Left ventricle myocardium inferior (tissue), 1 donor: ENCODE data around the gene SV2C. TPM values are rescaled to one million over a fixed set of nuclear protein-coding genes. Genes with fewer than 3 reads are reported as not detected.
A peak's percentile ranks its signal among the peaks of the same experiment; 100 is the strongest.
"Not testable (repeated sequence)": the region's sequence is repeated elsewhere in the genome, so short reads cannot be mapped to it uniquely, and the experiment has no call there.

Experiments
- DNase-seq: peaks from one replicate; pipeline ENCODE4 v3.0.0-alpha.2; 2020
- H3K27ac ChIP-seq: fragments of 200-600 bp; replicated peaks from 2 replicates; pipeline ENCODE4 v1.8.0; 2021
- H3K27me3 ChIP-seq: fragments of 200-600 bp; 2 replicates; pipeline ENCODE4 v1.8.0; 2021; ENCODE audit warnings: low read depth
- H3K36me3 ChIP-seq: fragments of 200-600 bp; 2 replicates; pipeline ENCODE4 v1.8.0; 2021
- H3K4me1 ChIP-seq: fragments of 200-600 bp; 2 replicates; pipeline ENCODE4 v1.8.0; 2021
- H3K4me3 ChIP-seq: fragments of 200-600 bp; 2 replicates; pipeline ENCODE4 v1.8.0; 2021; ENCODE audit warnings: mild to moderate bottlenecking, moderate library complexity
- H3K9me3 ChIP-seq: fragments of 200-600 bp; replicated peaks from 2 replicates; pipeline ENCODE4 v1.8.0; 2021
- intact Hi-C: fragments of 100-400 bp; cut with micrococcal nuclease; formaldehyde crosslinking; loops from one replicate; pipeline ENCODE4 v1.11.0; 2022
- total RNA-seq: library from RNA; stranded (reverse); fragmentation: NEBNext Ultra II Directional; extraction: Animal tissue kit (Norgen Biotek cat#: 25700); gene quantifications from one replicate; pipeline ENCODE4 v1.2.1, GENCODE V29; 2021
- TF ChIP-seq, protein P1 (sequence below): fragments of 200-600 bp; IDR thresholded peaks from 2 replicates; pipeline ENCODE4 v1.8.0; 2021; ENCODE audit warnings: antibody characterized with exemption, mild to moderate bottlenecking, borderline replicate concordance
- donor health status: DM: no; HTN: yes; CAD: no; lungs with severe emphysema.

The SV2C gene
- total RNA-seq, 1 donor from 2014 or later, result 0.44 TPM

DNA sequence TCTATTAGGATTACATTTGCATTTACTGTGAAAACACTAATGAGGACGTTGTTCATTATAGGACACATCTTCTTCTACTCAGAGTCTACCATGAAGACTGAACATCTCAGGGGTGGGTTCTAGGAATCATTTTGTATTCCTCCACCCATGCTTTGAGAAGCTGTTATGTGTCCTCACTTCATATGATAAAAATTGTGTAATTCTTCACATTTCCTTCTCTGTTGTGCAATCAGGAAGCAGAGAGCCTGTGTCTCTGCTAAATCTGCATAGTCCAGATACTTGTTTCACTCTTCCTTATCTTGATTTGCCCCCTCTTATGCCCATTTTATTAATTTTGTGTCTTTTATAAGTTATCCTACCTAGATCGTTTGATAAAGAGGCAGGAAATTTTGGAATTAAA, 222.1 kb downstream of the SV2C start:
- Histone ChIP-seq H3K27me3 (no peaks in the 10 kb centered on the region), H3K4me3 (no peak overlapping the region), H3K4me1 (peaks cover 4% of the 10 kb centered on the region), H3K27ac (peak overlapping the region; percentile 55), H3K9me3 (no peaks in the 10 kb centered on the region), H3K36me3 (no peaks in the 10 kb centered on the region)
- no peak for DNase-seq
- intact Hi-C loops, result no loop called here
- TF ChIP-seq, protein P1, sequence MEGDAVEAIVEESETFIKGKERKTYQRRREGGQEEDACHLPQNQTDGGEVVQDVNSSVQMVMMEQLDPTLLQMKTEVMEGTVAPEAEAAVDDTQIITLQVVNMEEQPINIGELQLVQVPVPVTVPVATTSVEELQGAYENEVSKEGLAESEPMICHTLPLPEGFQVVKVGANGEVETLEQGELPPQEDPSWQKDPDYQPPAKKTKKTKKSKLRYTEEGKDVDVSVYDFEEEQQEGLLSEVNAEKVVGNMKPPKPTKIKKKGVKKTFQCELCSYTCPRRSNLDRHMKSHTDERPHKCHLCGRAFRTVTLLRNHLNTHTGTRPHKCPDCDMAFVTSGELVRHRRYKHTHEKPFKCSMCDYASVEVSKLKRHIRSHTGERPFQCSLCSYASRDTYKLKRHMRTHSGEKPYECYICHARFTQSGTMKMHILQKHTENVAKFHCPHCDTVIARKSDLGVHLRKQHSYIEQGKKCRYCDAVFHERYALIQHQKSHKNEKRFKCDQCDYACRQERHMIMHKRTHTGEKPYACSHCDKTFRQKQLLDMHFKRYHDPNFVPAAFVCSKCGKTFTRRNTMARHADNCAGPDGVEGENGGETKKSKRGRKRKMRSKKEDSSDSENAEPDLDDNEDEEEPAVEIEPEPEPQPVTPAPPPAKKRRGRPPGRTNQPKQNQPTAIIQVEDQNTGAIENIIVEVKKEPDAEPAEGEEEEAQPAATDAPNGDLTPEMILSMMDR, result no peak

DNA sequence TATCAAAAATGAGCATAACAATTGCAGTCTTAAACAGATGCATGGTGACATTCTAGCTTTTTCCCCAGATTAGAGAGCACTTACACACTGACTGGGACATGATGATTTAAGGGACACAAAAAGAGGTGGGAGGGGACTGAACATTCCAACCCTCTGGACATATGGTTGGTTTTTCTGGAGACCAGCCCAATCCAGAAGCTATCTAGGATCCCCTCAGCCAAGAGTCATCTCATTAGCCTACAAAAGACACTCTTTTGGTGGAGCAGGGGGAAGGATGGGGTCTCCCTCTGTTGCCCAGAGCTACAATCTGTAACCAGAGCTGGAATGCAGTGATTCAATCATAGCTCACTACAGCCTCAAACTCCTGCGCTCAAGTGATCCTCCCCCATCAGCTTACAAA, 222.6 kb downstream of the SV2C start:
- intact Hi-C loops, result no loop called here
- Histone ChIP-seq H3K27ac (peak overlapping the region; percentile 55), H3K4me1 (peaks cover 4% of the 10 kb centered on the region), H3K9me3 (no peaks in the 10 kb centered on the region), H3K4me3 (no peak overlapping the region), H3K27me3 (no peaks in the 10 kb centered on the region), H3K36me3 (no peaks in the 10 kb centered on the region)
- TF ChIP-seq, protein P1, result no peak
- no peak for DNase-seq

DNA sequence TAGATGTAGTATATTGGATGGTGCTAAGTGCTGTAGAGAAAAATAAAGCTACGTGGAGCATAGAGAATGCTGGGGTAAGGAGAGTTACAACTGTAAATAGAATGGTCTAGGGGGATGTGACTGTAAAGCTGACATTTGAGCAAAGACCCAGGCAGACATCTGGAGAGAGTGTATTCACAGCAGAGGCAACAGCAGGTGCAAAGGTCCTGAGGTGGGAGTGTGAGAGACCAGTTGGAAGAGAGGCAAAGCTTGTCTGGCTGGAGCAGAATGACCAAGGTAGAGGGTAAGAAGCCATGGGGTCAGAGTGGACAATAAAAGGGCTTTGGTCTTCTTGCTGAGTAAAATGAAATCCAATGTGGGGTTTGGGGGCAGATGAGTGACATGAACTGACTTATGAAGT, 227.0 kb downstream of the SV2C start:
- H3K4me3 ChIP-seq, result no peak overlapping the region
- no peak overlapping the region for H3K27ac ChIP-seq
- H3K36me3 ChIP-seq, result no peaks in the 10 kb centered on the region
- peaks cover 4% of the 10 kb centered on the region for H3K4me1 ChIP-seq
- no peaks in the 10 kb centered on the region for H3K9me3 ChIP-seq
- intact Hi-C loops, result no loop called here
- no peak for DNase-seq
- TF ChIP-seq, protein P1, result no peak
- H3K27me3 ChIP-seq, result no peaks in the 10 kb centered on the region

DNA sequence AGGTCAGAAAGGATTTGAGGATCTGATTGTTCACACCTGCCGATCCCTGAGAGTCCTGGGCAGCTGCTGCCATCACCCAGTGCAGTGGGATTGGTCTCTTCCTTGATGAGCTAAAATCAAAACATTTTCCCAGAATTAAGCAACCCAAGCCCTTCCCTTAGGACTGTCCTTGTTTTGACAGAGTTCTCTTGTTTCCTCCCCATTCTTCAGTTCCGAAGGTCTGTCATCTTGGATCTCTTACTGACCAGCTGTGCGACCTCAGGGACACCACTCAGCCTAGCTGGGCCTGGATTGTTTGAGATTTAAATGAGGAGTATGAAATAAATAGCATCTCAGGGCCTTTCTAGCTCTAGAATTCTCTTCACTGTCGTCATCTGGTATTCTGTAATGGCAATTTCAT, 229.6 kb downstream of the SV2C start:
- Histone ChIP-seq H3K27ac (no peak overlapping the region), H3K27me3 (no peaks in the 10 kb centered on the region), H3K4me3 (no peak overlapping the region), H3K9me3 (no peaks in the 10 kb centered on the region), H3K4me1 (no peaks in the 10 kb centered on the region), H3K36me3 (no peaks in the 10 kb centered on the region)
- intact Hi-C loops, result no loop called here
- TF ChIP-seq, protein P1, result no peak
- no peak for DNase-seq

DNA sequence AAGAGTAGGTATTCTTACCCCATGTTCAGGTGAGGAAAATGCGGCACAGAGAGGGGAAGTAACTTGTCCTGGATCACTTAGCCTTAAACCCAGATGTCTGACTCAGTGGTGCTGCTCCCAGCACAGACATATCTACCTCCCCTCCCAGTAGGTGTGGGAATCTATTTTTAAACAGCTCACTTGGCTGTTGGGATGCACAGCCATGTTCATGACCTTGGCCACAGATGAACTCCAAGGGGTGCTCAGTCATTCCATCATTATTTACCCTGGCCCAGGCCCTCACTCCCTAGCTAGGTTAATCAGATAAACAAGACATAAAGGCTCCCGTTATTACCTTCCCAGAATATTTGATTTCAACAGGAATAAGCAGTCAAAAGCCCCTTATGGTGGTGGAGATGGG, 231.5 kb downstream of the SV2C start:
- Histone ChIP-seq H3K36me3 (no peaks in the 10 kb centered on the region), H3K9me3 (no peaks in the 10 kb centered on the region), H3K27ac (no peak overlapping the region), H3K4me1 (no peaks in the 10 kb centered on the region), H3K4me3 (no peak overlapping the region), H3K27me3 (no peaks in the 10 kb centered on the region)
- TF ChIP-seq, protein P1, result no peak
- intact Hi-C loops, result no loop called here
- no peak for DNase-seq

DNA sequence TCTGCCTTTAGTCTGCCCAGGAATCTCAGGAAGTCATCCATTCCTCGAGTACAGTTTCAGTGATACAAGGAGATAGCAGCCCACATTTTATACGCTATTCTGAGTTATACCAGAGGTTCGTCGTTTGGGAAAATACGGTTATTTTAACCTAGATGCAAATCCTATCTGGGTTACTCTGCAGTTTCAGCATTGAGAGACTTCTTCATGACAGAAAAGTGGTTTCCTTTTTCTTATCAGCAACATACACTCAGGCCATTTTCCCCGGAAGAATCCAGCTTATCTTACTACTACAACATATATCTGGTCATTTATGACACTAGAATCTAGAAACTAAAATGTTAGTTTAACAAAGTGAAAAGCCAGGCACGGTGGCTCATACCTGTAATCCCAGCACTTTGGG, 236.5 kb downstream of the SV2C start:
- peaks cover 15% of the 10 kb centered on the region for H3K9me3 ChIP-seq
- no peaks in the 10 kb centered on the region for H3K4me1 ChIP-seq
- intact Hi-C loops, result no loop called here
- no peaks in the 10 kb centered on the region for H3K27me3 ChIP-seq
- H3K36me3 ChIP-seq, result no peaks in the 10 kb centered on the region
- DNase-seq, result no peak
- H3K4me3 ChIP-seq, result no peak overlapping the region
- no peak overlapping the region for H3K27ac ChIP-seq
- TF ChIP-seq, protein P1, result no peak

DNA sequence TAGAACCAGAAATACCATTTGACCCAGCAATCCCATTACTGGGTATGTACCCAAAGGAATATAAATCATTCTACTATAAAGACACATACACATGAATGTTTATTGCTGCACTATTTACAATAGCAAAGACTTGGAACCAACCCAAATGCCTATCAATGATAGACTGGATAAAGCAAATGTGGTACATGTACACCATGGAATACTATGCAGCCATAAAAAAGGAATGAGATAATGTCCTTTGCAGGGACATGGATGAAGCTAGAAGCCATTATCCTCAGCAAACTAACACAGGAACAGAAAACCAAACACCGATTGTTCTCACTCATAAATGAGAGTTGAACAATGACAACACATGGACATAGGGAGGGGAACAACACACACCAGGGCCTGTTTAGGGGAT, 240.3 kb downstream of the SV2C start:
- H3K4me3 ChIP-seq, H3K27me3 ChIP-seq, intact Hi-C loops, H3K36me3 ChIP-seq, DNase-seq, H3K27ac ChIP-seq: not testable (repeated sequence)
- H3K9me3 ChIP-seq, result peaks cover 15% of the 10 kb centered on the region
- peaks cover 21% of the 10 kb centered on the region for H3K4me1 ChIP-seq
